ENCODE results near the gene NCKAP5L. TPM values are rescaled to one million over a fixed set of nuclear protein-coding genes. Genes with fewer than 3 reads are reported as not detected.
"Not testable (repeated sequence)": the region's sequence is repeated elsewhere in the genome, so short reads cannot be mapped to it uniquely, and the experiment has no call there.

NCKAP5L gene
- total and polyA plus RNA-seq, 2 donors from 2014 or later, result 7.2 to 20.6 TPM

DNA sequence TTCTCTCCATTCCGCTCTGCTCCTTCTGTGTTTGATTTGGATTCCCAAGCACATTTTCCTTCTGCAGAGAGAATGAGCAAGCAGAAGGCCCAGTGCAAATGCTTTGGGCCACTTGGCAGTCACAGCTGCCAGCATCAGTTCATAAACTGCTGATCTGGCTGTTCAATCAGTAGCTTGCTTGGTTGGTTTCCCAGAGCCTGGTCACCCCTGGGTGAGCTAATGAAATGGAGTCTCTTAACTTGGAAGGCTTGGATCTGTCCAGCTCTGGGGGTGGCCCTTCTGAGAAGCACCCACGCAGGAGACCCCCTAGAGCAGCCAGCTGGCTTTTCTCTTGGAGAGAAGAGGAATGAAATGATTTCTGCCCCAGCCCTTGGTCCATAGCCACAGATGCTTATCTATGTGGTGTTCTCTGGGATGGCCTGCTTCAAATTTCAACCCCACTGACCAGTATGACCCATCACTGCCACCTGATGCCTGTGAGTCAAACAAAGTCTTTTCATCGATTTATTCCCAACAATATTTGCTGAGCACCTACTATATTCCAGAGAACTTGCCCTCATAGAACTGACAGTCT, 45.2 kb upstream of the NCKAP5L start:
- Histone ChIP-seq H3K9ac (ENCODE audit: low read length in 3 of 3) (no peak overlapping the region), H3K9me3 (ENCODE audit: control insufficient read depth in 2 of 3, insufficient read depth in 1 of 3, low read length in 3 of 3) (peaks cover 0 to 3% (median 0%) of the 10 kb centered on the region in 3 donors), H3K4me3 (ENCODE audit: low read length in 3 of 3) (no peak overlapping the region), H3K27ac (ENCODE audit: low read depth in 2 of 2, low read length in 2 of 2) (no peak overlapping the region), H3K36me3 (ENCODE audit: control insufficient read depth in 2 of 3, insufficient read depth in 3 of 3, low read length in 3 of 3) (no peaks in the 10 kb centered on the region), H3K27me3 (ENCODE audit: control insufficient read depth, insufficient read depth, low read length) (no peaks in the 10 kb centered on the region), H3K4me1 (ENCODE audit: control insufficient read depth in 2 of 3, insufficient read depth in 2 of 3, low read depth in 1 of 3, low read length in 3 of 3) (peaks cover 2 to 25% (median 23%) of the 10 kb centered on the region in 3 donors)
- DNase-seq (peak; percentile 29 to 84 (median 66)), FAIRE-seq (no peak)
- TF ChIP-seq, protein P1, sequence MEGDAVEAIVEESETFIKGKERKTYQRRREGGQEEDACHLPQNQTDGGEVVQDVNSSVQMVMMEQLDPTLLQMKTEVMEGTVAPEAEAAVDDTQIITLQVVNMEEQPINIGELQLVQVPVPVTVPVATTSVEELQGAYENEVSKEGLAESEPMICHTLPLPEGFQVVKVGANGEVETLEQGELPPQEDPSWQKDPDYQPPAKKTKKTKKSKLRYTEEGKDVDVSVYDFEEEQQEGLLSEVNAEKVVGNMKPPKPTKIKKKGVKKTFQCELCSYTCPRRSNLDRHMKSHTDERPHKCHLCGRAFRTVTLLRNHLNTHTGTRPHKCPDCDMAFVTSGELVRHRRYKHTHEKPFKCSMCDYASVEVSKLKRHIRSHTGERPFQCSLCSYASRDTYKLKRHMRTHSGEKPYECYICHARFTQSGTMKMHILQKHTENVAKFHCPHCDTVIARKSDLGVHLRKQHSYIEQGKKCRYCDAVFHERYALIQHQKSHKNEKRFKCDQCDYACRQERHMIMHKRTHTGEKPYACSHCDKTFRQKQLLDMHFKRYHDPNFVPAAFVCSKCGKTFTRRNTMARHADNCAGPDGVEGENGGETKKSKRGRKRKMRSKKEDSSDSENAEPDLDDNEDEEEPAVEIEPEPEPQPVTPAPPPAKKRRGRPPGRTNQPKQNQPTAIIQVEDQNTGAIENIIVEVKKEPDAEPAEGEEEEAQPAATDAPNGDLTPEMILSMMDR (IDR thresholded peaks at IDR 0.05; ENCODE audit: borderline replicate concordance, extremely low read depth, insufficient read depth), result no peak
- intact Hi-C loops (cut with DNase I), result no loop called here

DNA sequence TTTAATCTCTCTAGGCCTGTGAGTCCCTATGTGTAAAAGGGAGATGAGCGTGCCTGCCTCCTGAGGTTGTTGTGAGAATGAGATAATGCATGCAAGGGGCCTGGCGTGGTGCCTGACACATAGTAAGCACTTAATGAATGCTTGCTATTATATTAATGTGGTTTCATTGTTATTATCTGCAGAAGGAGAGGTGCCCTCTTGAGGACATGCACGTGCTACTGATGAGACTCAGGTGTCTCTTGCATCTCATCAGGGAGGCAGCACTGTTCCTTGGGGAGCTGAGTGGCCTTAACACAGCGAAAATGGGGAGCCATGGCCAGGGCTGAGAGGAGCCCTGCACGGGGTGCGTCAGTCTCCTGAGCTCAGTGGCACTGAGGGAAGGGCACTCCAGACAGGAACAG, 44.6 kb upstream of the NCKAP5L start:
- no peak overlapping the region for H3K27ac ChIP-seq (ENCODE audit: low read depth in 2 of 2, low read length in 2 of 2)
- intact Hi-C loops (cut with DNase I), result no loop called here
- TF ChIP-seq, protein P1 (IDR thresholded peaks at IDR 0.05; ENCODE audit: borderline replicate concordance, extremely low read depth, insufficient read depth), result no peak
- peaks cover 2 to 28% (median 26%) of the 10 kb centered on the region in 3 donors for H3K4me1 ChIP-seq (ENCODE audit: control insufficient read depth in 2 of 3, insufficient read depth in 2 of 3, low read depth in 1 of 3, low read length in 3 of 3)
- H3K9ac ChIP-seq (ENCODE audit: low read length in 3 of 3), result no peak overlapping the region
- no peak overlapping the region for H3K4me3 ChIP-seq (ENCODE audit: low read length in 3 of 3)
- H3K9me3 ChIP-seq (ENCODE audit: control insufficient read depth in 2 of 3, insufficient read depth in 1 of 3, low read length in 3 of 3), result peaks cover 0 to 2% (median 0%) of the 10 kb centered on the region in 3 donors
- FAIRE-seq (no peak), DNase-seq (peak in 1 of 5 donors; percentile 38)
- H3K36me3 ChIP-seq (ENCODE audit: control insufficient read depth in 2 of 3, insufficient read depth in 3 of 3, low read length in 3 of 3), result no peaks in the 10 kb centered on the region
- H3K27me3 ChIP-seq (ENCODE audit: control insufficient read depth, insufficient read depth, low read length), result no peaks in the 10 kb centered on the region

DNA sequence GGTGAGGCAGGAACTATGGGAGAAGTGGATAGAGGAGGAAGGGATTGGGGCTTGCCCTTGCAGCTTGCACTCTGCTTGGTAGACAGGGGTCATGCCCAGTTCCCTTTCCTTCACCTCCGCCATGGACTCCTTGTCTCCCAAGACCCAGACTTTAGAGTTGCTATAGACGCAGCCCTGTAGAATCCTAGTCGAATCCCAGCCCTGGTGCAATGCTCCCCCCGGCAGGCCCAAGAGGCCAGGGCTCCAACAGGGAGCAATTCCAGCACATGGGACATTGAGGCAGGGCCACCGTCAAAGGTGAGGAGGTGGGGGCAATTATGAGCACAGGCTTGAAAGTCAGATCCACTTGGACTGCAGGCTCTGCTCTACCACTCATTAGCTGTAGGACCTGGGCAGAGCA, 44.2 kb upstream of the NCKAP5L start:
- no peak overlapping the region for H3K27ac ChIP-seq (ENCODE audit: low read depth in 2 of 2, low read length in 2 of 2)
- FAIRE-seq, result no peak
- H3K27me3 ChIP-seq (ENCODE audit: control insufficient read depth, insufficient read depth, low read length), result no peaks in the 10 kb centered on the region
- H3K36me3 ChIP-seq (ENCODE audit: control insufficient read depth in 2 of 3, insufficient read depth in 3 of 3, low read length in 3 of 3), result no peaks in the 10 kb centered on the region
- no peak overlapping the region for H3K9ac ChIP-seq (ENCODE audit: low read length in 3 of 3)
- TF ChIP-seq, protein P1 (IDR thresholded peaks at IDR 0.05; ENCODE audit: borderline replicate concordance, extremely low read depth, insufficient read depth), result no peak
- peak in 1 of 5 donors; percentile 34 for DNase-seq
- no peaks in the 10 kb centered on the region for H3K9me3 ChIP-seq (ENCODE audit: control insufficient read depth in 2 of 3, insufficient read depth in 1 of 3, low read length in 3 of 3)
- intact Hi-C loops (cut with DNase I), result no loop called here
- H3K4me1 ChIP-seq (ENCODE audit: control insufficient read depth in 2 of 3, insufficient read depth in 2 of 3, low read depth in 1 of 3, low read length in 3 of 3), result peaks cover 2 to 32% (median 29%) of the 10 kb centered on the region in 3 donors
- no peak overlapping the region for H3K4me3 ChIP-seq (ENCODE audit: low read length in 3 of 3)

DNA sequence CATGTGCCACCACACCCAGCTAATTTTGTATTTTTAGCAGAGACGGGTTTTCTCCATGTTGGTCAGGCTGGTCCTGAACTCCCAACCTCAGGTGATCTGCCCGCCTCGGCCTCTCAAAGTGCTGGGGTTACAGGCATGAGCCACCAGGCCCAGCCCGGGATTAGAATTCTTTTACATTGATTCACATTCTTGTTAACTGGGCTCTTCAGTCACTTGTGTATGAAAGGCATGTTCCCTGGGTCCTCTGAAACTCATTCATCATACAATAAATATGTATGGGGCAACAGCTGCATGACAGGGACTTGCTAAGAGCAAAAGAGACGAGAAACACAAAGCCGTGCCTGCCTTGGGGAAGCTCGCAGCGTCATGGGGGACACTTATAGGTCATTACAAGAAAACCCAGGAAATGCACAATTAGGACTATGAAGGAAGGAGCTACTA, 43.6 kb upstream of the NCKAP5L start:
- H3K27me3 ChIP-seq (ENCODE audit: control insufficient read depth, insufficient read depth, low read length); FAIRE-seq; H3K27ac ChIP-seq (ENCODE audit: low read depth in 2 of 2, low read length in 2 of 2); H3K36me3 ChIP-seq (ENCODE audit: control insufficient read depth in 2 of 3, insufficient read depth in 3 of 3, low read length in 3 of 3); H3K9ac ChIP-seq (ENCODE audit: low read length in 3 of 3); intact Hi-C loops (cut with DNase I); H3K4me3 ChIP-seq (ENCODE audit: low read length in 3 of 3); H3K9me3 ChIP-seq (ENCODE audit: control insufficient read depth in 2 of 3, insufficient read depth in 1 of 3, low read length in 3 of 3): not testable (repeated sequence)
- DNase-seq, result peak in 1 of 5 donors; percentile 57
- H3K4me1 ChIP-seq (ENCODE audit: control insufficient read depth in 2 of 3, insufficient read depth in 2 of 3, low read depth in 1 of 3, low read length in 3 of 3), result peaks cover 2 to 37% (median 29%) of the 10 kb centered on the region in 3 donors
